Fibroblast of pulmonary artery (primary cell): ENCODE data around the gene KIAA2012.
A peak's percentile ranks its signal among the peaks of the same experiment; 100 is the strongest.

Experiments used
- DNase-seq: peaks from one replicate; pipeline ENCODE4 v3.0.0-alpha.2; 2010; ENCODE audit warnings: low read depth
- H3K4me3 ChIP-seq: replicated peaks from 2 replicates; pipeline ENCODE4 v1.5.1; 2011; ENCODE audit warnings: low read depth, mild to moderate bottlenecking, control low read depth, low read length, moderate library complexity
- CTCF ChIP-seq: IDR thresholded peaks from 2 replicates; pipeline ENCODE4 v1.5.1; 2011; ENCODE audit warnings: mild to moderate bottlenecking, control low read depth, low read length, inconsistent platforms; ENCODE audit errors: missing control alignments

The KIAA2012 gene

GRCh38 chr2:202032846-202033316 lies 40.2 kb upstream of the KIAA2012 start:
- no peak for DNase-seq
- H3K4me3 ChIP-seq: peak overlapping the region; percentile 57
- no peak for TF ChIP-seq CTCF

GRCh38 chr2:202033317-202034248 lies 39.5 kb upstream of the KIAA2012 start, which contains the start of gene FZD7:
FZD7 (plus strand) TSS chr2:202033855; CDS start chr2:202034648, 793 bp downstream.
- peak within 1 kb of the TSS; percentile 61 for H3K4me3 ChIP-seq
- peak; percentile 89 for DNase-seq
- peak; percentile 16 for TF ChIP-seq CTCF

GRCh38 chr2:202034249-202035088 lies 38.6 kb upstream of the KIAA2012 start:
- DNase-seq: peak; percentile 28
- H3K4me3 ChIP-seq: peak overlapping the region; percentile 61
- TF ChIP-seq CTCF: no peak

GRCh38 chr2:202035089-202035940 lies 37.7 kb upstream of the KIAA2012 start:
- H3K4me3 ChIP-seq: peak overlapping the region; percentile 29
- DNase-seq: peak; percentile 56
- TF ChIP-seq CTCF: peak; percentile 33

- no peak for TF ChIP-seq CTCF
- no peak for DNase-seq
- H3K4me3 ChIP-seq: no peak overlapping the region
Observed at GRCh38 chr2:202035941-202036372, 37.1 kb upstream of the KIAA2012 start.

- no peak overlapping the region for H3K4me3 ChIP-seq
- DNase-seq: no peak
- TF ChIP-seq CTCF: no peak
Observed at GRCh38 chr2:202036601-202037037, 36.4 kb upstream of the KIAA2012 start.
